NK-92 (cell line): ENCODE results near the gene RPS6KA3.
"Not testable (repeated sequence)": the region's sequence is repeated elsewhere in the genome, so short reads cannot be mapped to it uniquely, and the experiment has no call there.

Experiments used
- DNase-seq: peaks from one replicate; lab custom pipeline; 2025; ENCODE audit not compliant: unreplicated experiment; lab: John Stamatoyannopoulos, UW

The RPS6KA3 gene

GRCh38 chrX:20149326-20149725 is 117.4 kb downstream of the RPS6KA3 start:
- DNase-seq, result no peak

GRCh38 chrX:20147561-20147960 is 119.1 kb downstream of the RPS6KA3 start:
- no peak for DNase-seq

- no peak for DNase-seq
Observed at GRCh38 chrX:20144491-20144890, 122.2 kb downstream of the RPS6KA3 start.

DNA sequence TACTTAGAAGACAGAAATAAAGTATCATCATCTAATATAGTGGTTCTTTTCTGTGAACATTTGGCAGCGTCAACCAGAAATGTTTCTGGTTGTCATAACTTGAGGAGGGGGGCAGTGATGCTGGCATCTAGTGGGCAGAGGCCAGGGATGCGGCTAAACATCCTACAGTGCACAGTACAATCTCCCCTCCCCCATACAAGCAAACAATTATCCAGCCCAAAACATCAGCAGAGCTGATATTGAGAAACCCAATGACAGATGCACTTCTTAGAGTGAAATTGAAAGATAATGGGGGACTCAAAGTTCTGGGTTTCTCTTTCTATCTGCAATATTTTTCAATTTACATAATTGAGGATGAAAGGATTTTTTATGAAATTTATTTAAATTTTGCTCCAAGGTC is 123.1 kb downstream of the RPS6KA3 start:
- DNase-seq, result no peak

DNA sequence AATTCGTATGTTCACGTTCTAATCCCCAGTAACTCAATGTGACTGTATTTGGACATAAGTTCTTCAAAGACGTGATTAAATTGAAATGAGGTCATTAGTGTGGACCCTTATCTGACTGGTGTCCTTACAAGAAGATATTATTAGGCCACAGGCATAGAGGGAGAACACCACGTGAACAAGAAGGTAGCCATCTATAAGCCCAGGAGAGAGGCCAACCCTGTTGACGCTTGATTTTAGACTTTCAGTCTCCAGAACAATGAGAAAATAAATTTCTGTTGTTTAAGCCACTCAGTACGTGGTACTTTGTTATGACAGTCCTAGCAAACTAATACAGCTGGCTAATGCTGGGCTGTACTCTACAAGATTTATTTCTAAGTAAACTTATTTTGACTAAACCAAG is 123.6 kb downstream of the RPS6KA3 start:
- DNase-seq, result no peak

DNA sequence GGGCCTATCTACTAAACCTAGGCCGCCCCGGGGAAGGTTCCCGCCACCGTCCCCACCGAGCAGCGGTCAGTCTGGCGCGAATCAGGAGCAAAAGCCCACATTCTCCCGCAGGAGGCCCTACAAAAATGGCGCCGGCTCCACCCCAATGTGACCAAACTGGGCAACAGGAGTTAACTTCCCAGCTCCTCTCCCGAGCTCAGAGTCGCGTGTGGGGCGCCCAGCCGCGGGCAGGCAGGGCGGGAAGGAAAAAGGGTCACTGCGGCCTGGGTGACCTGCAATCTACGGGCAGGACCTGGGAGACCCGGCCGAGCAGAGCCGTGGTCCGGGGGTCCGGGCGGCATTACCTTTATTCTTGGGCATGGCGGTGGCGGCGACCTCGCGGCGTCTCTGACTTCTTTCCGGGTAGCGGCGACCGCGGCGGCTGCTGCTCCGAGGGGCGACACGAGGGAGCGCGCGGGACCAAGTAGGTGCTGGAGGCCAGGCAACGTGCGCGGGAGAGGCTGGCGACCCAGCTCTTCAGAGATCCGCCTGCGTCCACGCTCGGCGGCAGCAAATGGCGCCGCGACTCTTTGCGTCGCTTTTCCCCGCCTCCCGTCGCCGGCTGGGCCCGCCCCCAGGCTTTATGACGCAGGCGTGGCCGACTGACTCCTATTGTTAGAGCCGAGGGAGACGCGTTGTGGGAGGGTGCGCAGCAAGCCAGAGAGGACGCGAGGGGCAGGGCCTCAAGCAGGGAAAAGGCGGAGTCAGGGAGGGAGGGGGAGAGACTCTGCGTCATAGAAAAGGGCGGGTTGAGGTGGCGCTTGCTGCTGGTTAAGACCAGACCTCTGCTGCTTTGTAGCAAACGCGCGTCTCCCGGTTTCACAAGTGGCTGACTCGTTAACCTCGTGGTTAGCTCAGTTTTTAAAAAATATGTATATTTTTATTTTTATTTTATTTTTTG is 125.2 kb downstream of the RPS6KA3 start, which contains the start of gene EIF1AX:
Gene EIF1AX, minus strand, starts transcription at position 558 of the 940 bp plus-strand sequence. Its CDS starts 198 bp downstream, at position 360.
- DNase-seq, result peak; percentile 60

DNA sequence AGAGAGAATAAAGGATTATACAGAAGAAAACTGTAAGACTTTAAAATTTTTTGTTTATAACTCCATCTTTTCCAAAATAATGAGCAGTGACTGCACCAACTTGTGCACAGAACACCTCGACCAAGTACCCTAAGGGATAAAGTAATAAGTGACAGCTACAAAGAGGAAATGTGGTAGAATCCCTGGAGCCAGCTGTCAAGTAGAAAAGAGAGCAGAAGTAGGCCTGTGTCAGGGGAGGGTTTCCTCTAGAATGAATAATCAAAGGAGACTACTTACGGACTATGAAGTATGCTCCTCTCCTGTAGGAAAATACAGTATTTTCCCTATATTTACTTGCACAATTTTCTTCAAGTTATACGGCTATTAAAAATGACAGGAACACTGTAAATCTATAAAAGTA is 126.3 kb downstream of the RPS6KA3 start:
- no peak for DNase-seq

DNA sequence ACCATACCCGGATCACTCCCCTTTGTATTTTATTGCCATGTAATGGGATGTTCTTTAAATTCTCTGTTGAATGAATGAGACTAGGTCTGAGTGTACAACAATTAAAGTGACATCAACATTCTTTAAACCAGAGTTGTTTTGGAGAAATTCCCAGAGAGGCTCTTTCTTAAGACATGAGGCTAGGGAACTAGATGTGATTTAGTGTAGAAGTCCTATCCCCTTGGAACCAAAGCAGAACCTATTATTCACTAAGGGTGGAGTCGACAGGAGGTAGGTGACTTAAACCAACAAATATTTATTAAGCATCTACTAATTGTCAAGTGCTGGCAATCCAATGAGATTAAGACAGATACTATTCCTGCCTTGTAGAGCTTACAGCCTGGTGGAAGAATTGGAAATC is 126.7 kb downstream of the RPS6KA3 start:
- DNase-seq, result no peak

GRCh38 chrX:20135944-20136343 is 130.8 kb downstream of the RPS6KA3 start:
- DNase-seq, result no peak

DNA sequence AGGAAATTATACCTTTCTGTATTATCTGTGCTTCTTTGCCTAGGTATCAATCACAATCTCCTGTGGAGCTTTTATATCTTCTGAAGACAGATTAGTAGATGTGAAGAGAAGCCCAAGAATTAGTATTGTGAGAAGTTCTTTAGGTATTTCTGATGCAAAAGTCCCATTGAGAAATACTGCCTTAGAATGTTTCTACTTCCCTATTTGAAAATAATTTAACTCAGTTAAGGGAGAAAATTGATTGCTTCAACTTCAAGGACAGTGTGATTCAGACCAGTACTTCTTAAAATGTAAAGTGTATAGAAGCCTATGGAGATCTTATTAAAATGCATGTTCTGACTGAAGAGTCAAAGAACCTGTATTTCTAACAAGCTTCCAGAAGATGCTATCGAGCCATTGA is 134.0 kb downstream of the RPS6KA3 start:
- no peak for DNase-seq

- DNase-seq, result no peak
Observed at GRCh38 chrX:20130357-20130756, 136.4 kb downstream of the RPS6KA3 start.

DNA sequence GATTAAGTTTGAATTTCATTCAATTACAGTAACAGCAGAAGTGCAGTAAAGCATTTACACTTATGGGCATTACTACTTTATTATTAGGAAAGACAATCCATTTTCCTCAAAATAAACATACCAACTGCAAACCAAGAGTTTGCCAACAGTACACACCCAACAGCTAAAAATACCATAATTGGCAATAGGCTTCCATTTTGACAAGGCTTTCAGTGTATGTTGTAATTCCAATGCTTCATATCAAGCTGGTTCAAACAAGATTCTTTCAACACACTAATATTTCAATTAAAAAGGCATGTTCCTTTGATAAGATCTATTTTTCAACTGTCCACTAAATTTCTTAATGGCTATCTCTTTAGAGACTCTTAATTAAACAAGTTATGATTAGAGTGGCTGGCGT is 137.2 kb downstream of the RPS6KA3 start:
- no peak for DNase-seq

GRCh38 chrX:20128670-20129069 is 138.0 kb downstream of the RPS6KA3 start:
- no peak for DNase-seq

- not testable (repeated sequence) for DNase-seq
Observed at GRCh38 chrX:20127440-20127839, 139.3 kb downstream of the RPS6KA3 start.

DNA sequence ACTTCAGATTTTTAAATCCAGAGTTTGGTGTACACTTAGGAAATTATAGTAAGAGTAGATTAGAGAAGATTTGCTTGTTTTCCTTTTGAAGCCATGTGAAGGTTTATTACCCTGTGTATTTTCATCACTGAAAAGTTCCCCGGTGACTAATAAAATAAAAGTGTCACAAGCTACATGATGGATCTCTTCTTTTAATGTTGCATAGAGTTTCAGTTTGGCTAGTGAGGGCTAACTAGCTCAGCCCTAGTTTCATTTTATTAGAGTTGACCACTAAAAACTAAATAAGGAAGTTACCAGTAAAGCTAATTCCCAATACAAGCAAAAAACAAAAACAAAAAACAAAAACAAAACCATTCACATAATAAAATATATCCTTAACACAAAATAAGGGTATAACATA is 139.9 kb downstream of the RPS6KA3 start:
- not testable (repeated sequence) for DNase-seq

DNA sequence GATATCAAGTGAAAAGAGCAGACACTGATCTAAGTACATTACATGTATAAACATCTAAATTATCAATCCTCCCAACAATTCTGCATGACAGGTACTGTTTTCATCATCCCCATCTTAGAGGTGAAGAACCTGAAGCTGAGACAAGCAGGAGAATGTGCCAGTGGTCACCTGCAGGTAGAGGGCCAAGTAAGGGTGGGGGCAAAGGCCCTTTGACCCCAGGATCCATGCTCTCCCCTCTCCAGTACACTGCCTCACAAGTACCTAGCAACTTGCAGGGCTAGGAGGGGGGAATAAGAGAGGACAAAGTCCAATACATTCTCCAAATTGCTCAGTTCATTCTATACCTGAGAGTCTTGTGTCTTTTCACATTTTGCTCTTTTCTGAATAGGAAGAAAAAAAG is 141.7 kb downstream of the RPS6KA3 start:
- DNase-seq, result no peak

DNA sequence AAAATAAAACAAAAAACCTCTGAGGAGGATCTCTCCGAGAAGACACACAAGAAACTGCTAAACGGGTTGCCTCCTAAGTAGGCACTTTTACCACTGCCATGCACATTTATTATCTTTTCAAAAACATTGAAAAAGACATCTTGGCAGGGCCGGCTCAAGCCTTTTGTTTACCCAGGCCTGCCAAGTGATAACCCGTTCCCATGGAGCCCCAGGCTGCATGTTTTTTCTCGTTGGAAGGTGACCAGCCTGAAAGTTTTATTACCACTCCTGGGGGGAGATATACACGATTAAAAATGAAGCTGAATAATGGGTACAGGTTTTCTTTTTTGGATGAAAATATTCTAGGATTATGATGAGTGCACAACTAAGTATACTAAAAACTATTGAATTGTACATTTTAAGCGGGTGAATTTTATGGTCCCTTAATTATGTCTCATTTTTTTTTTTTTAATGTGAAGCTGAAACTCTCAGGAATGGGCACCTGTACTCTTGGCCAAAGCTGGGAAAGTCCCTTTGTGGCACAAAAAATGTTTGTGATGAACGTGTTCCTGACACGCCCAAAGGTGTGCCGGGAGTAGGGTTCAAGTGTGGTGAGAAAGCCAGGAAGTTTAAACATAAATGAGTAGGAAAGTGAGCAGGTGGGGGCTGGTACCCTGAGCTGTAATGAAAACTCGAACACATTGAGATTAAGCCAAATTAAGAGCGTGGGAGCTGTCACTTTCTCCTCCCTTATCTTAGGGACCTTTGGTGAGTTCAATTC is 148.5 kb downstream of the RPS6KA3 start:
- no peak for DNase-seq

DNA sequence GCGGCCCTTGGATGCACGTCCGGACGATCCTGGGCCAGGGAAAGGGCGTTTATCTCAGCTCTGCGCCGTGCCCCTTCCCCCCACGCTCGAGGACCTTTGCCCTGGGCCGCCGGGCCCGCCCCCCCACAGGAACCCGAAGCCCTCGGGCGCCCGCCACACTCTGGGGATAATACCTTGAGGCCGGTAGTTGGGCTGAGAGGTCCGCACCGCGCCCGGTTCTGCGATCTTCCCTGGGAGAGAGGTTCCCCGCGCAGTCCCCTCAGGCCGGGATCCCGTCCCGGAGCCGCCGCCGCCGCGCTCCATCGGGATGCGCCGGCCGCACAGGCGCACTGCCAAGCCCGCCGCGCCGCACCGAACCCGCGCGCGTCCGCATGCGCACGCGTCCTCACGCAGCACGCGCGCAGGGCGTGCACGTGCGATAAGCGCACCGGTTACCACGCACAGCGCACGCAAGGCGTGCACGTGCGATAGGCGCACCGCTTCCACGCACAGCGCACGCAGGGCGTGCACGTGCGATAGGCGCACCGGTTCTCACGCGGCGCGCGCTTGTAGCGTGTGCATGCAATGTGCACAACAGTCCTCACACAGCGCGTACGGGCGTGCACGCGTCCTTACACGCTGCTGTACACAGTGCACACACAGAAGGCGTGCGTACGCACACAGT is 150.0 kb downstream of the RPS6KA3 start, which contains the start of gene MAP7D2:
Gene MAP7D2, minus strand, starts transcription at position 331 of the 664 bp plus-strand sequence. Its CDS starts 28 bp downstream, at position 303.
- no peak for DNase-seq

GRCh38 chrX:20116087-20116576 is 150.6 kb downstream of the RPS6KA3 start:
- no peak for DNase-seq

DNA sequence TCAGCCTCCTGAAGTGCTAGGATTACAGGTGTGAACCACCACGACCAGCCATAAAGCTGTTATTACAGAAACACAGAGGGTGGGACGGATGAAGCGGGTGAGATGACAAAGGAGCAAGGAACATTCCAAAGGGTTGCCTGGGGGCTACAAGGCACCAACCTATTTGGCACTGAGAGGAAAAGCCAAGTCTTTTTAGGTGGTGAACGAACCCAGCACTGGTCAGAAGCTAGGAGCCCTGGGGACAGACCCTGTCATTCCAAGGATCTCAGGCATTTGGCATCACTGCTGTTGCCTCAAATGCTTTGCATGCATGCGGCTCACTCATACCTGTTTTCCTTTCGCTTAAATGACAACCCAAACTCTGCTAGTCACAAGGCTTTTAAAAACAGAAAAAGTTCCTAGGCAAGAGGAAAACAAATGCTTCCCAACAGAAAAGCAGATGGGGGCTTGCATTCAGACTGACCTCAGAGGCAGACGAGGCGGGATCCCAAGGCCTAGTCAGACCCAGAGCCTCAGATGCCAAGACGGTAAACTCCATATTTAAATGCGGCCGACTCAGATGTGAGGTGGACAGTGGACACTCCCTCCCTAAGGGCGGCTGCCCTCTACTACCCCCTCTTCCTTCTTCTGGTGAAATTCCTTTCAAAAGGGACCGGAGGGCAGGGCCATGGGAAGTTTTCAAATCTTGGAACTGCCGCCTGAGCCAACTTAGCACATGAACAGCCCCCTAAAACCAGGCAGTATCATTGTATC is 154.5 kb downstream of the RPS6KA3 start:
- DNase-seq, result no peak
